ENCODE results near the gene DCAF5.

DCAF5 gene

DNA sequence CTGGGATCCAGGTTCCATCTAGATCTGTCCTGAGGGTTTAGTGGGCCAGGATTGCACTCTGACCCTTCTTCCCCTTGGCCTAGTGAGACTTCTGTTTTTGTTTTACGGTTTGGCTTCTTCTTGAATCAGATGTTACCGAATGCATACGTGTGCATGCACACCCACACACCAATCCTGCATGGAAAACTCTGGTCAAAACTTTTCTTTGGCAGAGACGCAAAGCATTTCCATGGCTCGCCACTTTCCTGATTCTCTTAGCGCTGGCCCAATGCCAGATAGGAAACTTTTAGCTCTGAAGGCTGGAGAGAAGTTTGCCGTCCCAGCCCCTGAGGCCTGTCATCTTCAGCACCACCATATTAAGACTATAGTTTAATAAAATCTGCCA, 106.5 kb downstream of the DCAF5 start:
- no peak for DNase-seq (ENCODE audit: low read depth in 1 of 2, low spot score in 1 of 2)
- no peaks in the 10 kb centered on the region for H3K27me3 ChIP-seq (ENCODE audit: insufficient read depth, poor library complexity, severe bottlenecking)
- no peak overlapping the region for H3K4me3 ChIP-seq (replicated peaks; ENCODE audit: insufficient read depth, low read length)
- H3K27ac ChIP-seq (replicated peaks) = no peak overlapping the region; the same call in 1 of the 2 replicates
- TF ChIP-seq, protein P1, sequence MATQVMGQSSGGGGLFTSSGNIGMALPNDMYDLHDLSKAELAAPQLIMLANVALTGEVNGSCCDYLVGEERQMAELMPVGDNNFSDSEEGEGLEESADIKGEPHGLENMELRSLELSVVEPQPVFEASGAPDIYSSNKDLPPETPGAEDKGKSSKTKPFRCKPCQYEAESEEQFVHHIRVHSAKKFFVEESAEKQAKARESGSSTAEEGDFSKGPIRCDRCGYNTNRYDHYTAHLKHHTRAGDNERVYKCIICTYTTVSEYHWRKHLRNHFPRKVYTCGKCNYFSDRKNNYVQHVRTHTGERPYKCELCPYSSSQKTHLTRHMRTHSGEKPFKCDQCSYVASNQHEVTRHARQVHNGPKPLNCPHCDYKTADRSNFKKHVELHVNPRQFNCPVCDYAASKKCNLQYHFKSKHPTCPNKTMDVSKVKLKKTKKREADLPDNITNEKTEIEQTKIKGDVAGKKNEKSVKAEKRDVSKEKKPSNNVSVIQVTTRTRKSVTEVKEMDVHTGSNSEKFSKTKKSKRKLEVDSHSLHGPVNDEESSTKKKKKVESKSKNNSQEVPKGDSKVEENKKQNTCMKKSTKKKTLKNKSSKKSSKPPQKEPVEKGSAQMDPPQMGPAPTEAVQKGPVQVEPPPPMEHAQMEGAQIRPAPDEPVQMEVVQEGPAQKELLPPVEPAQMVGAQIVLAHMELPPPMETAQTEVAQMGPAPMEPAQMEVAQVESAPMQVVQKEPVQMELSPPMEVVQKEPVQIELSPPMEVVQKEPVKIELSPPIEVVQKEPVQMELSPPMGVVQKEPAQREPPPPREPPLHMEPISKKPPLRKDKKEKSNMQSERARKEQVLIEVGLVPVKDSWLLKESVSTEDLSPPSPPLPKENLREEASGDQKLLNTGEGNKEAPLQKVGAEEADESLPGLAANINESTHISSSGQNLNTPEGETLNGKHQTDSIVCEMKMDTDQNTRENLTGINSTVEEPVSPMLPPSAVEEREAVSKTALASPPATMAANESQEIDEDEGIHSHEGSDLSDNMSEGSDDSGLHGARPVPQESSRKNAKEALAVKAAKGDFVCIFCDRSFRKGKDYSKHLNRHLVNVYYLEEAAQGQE (IDR thresholded peaks at IDR 0.05; ENCODE audit: insufficient replicate concordance, low read depth) = no peak
- no peak for TF ChIP-seq SPI1 (IDR thresholded peaks at IDR 0.05; ENCODE audit: borderline replicate concordance, low read depth)
- no peak for TF ChIP-seq GABPA (IDR thresholded peaks at IDR 0.05; ENCODE audit: low read depth)
- TF ChIP-seq, protein P2, sequence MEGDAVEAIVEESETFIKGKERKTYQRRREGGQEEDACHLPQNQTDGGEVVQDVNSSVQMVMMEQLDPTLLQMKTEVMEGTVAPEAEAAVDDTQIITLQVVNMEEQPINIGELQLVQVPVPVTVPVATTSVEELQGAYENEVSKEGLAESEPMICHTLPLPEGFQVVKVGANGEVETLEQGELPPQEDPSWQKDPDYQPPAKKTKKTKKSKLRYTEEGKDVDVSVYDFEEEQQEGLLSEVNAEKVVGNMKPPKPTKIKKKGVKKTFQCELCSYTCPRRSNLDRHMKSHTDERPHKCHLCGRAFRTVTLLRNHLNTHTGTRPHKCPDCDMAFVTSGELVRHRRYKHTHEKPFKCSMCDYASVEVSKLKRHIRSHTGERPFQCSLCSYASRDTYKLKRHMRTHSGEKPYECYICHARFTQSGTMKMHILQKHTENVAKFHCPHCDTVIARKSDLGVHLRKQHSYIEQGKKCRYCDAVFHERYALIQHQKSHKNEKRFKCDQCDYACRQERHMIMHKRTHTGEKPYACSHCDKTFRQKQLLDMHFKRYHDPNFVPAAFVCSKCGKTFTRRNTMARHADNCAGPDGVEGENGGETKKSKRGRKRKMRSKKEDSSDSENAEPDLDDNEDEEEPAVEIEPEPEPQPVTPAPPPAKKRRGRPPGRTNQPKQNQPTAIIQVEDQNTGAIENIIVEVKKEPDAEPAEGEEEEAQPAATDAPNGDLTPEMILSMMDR (IDR thresholded peaks at IDR 0.05; ENCODE audit: insufficient read depth, low read length) = no peak

DNA sequence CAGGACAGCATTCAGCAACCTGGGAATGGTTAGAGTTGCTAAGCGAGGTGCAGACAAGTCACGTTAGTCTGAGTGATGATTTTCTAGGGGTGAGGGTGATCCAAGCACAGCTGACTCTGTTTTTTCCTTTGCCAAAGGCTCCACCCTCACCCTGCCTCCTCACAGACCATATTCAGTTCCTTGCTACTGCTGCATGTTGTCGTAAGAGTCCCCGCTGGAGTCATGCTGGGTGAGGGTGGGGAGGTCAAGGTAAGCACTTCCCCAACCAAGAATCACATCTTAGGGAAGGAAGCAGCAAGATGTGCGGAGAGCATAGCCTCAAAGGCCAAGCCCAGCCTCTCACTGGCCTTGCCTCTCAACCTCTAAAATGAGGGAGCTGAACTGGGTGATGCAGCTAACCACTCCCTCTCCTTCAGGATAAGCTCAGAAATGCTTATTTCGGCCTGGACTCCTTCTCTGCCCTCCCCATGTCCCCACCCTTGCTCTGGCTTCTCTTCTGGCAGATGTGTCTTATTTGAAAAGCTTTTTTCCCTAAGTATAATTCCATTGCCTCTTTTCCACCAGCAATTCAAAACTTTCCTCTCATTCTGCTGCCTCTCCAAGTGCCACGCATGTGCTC, 107.0 kb downstream of the DCAF5 start:
- DNase-seq (ENCODE audit: low read depth in 1 of 2, low spot score in 1 of 2) = peak; percentile 52 to 63
- no peak overlapping the region; the same call in 1 of the 2 replicates for H3K27ac ChIP-seq (replicated peaks)
- no peak overlapping the region for H3K4me3 ChIP-seq (replicated peaks; ENCODE audit: insufficient read depth, low read length)
- peak; percentile 19; the same call in 1 of the 2 replicates for TF ChIP-seq SPI1 (IDR thresholded peaks at IDR 0.05; ENCODE audit: borderline replicate concordance, low read depth)
- TF ChIP-seq, protein P2 (IDR thresholded peaks at IDR 0.05; ENCODE audit: insufficient read depth, low read length) = no peak
- H3K27me3 ChIP-seq (ENCODE audit: insufficient read depth, poor library complexity, severe bottlenecking) = no peaks in the 10 kb centered on the region

DNA sequence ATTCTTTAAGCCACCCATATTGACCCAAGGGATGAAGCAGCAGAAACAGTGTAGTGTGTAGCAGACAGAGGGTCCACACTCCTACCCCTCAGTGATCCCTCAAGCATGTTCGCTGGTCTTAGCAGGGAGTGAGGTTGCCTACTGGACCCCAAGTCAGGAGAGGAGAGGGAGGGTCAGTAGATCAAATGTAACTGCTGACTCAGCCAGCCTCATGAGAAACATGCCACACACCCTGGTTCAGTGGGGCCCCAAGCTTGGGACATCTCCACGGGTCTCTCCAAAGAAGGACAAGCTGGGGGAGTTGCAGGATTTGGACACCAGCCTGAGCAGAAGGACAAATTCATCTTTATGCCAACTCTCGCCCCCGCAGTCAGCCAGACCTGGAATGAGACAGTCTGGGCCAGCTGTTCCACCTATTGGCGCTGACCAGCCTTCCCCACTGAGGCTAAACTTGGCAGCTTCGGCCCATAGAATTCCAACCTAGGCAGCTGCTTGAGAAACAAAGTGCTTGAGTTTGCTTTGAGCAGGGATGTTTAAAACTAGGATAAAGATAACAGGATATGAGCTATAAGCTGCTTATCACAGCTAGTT, 107.9 kb downstream of the DCAF5 start:
- TF ChIP-seq SPI1 (IDR thresholded peaks at IDR 0.05; ENCODE audit: borderline replicate concordance, low read depth) (no peak), GABPA (IDR thresholded peaks at IDR 0.05; ENCODE audit: low read depth) (no peak), POLR2AphosphoS5 (IDR thresholded peaks at IDR 0.05; ENCODE audit: low read depth) (no peak)
- TF ChIP-seq, protein P1 (IDR thresholded peaks at IDR 0.05; ENCODE audit: insufficient replicate concordance, low read depth) = no peak
- TF ChIP-seq, protein P2 (IDR thresholded peaks at IDR 0.05; ENCODE audit: insufficient read depth, low read length) = no peak
- no peak for DNase-seq (ENCODE audit: low read depth in 1 of 2, low spot score in 1 of 2)
- Histone ChIP-seq H3K27ac (replicated peaks) (no peak overlapping the region; the same call in 1 of the 2 replicates), H3K27me3 (ENCODE audit: insufficient read depth, poor library complexity, severe bottlenecking) (no peaks in the 10 kb centered on the region), H3K4me3 (replicated peaks; ENCODE audit: insufficient read depth, low read length) (no peak overlapping the region)

All from HL-60 (cell line).